Adrenal gland (tissue), 12 donors: ENCODE results near the gene EFNB1. TPM values are rescaled to one million over a fixed set of nuclear protein-coding genes. Genes with fewer than 3 reads are reported as not detected.

Experiments
- DNase-seq, 7 donors: peaks; one replicate each; pipeline ENCODE4 v3.0.0-alpha.2; 2019 to 2020
- H3K27ac ChIP-seq, 5 donors: fragments of 200-600 bp; sonication (generic) in 4 of 5; 1 replicate in 3 of 5; 2 replicates in 2 of 5; pipeline versions ENCODE4 v1.5.1 to v1.8.0; 2016 to 2020; ENCODE audit warnings: mild to moderate bottlenecking in 1 of 5
- H3K27me3 ChIP-seq: fragments of 200-600 bp; 2 replicates; pipeline ENCODE4 v1.8.0; 2021
- H3K36me3 ChIP-seq, 2 donors: fragments of 200-600 bp; replicated peaks in 1 of 2; 1 replicate in 1 of 2; 2 replicates in 1 of 2; pipeline versions ENCODE4 v1.5.1 to v1.8.0; 2018 to 2022
- H3K4me1 ChIP-seq, 2 donors: fragments of 200-600 bp; replicated peaks in 1 of 2; 1 replicate in 1 of 2; 2 replicates in 1 of 2; pipeline versions ENCODE4 v1.5.1 to v1.8.0; 2018 to 2021
- H3K4me3 ChIP-seq, 4 donors: fragments of 200-600 bp; sonication (generic) in 3 of 4; one replicate each; pipeline ENCODE4 v1.5.1; 2016 to 2018
- H3K9me3 ChIP-seq, 3 donors: fragments of 200-600 bp; sonication (generic) in 1 of 3; replicated peaks in 1 of 3; 1 replicate in 2 of 3; 2 replicates in 1 of 3; pipeline versions ENCODE4 v1.5.1 to v1.8.0; 2016 to 2021
- CTCF ChIP-seq, 6 experiments: fragments of 450-650 bp in 4 of 6; fragments of 200-600 bp in 2 of 6; sonication (generic) in 1 of 6; IDR thresholded peaks; 1 replicate in 5 of 6; 2 replicates in 1 of 6; pipeline versions ENCODE4 v1.5.1 to v1.8.0; 2016 to 2021; ENCODE audit warnings: antibody characterized with exemption in 6 of 6, mild to moderate bottlenecking in 2 of 6, moderate library complexity in 1 of 6
- POLR2A ChIP-seq, 2 donors: fragments of 450-650 bp; IDR thresholded peaks; one replicate each; pipeline ENCODE4 v1.6.1; 2017; ENCODE audit warnings: antibody characterized with exemption in 2 of 2, mild to moderate bottlenecking in 2 of 2, moderate library complexity in 1 of 2
- WGBS, 4 donors: extraction: QIAGEN DNeasy Blood & Tissue Kit in 2 of 4; methylation state at CpG; one replicate each; pipeline versions ENCODE4 v1.1.5 to v1.1.7; 2013 to 2017; 5-methylcytosine and 5-hydroxymethylcytosine counted together
- intact Hi-C, 2 donors: fragments of 100-400 bp; cut with DNase I; formaldehyde crosslinking; loops; one replicate each; pipeline versions ENCODE4 v1.14.1 to v1.15.0; 2022 to 2023
- polyA plus RNA-seq, 3 donors: library from polyadenylated mRNA; stranded (reverse); fragments of 200-250 nt in 2 of 3; fragments of 350-450 nt in 1 of 3; fragmentation: Illumina TruSeq in 1 of 3; extraction: RNeasy Lipid Tissue Mini Kit (QIAGEN cat#74804) in 1 of 3; gene quantifications; one replicate each; pipeline ENCODE4 v1.2.3, GENCODE V29; 2013 to 2014
- total RNA-seq, 9 donors: library from RNA; depleted of rRNA in 4 of 9; stranded (reverse); fragments of >200 nt in 4 of 9; fragments of 120-200 nt in 1 of 9; fragmentation: NEBNext Ultra II Directional in 1 of 9; extraction: Animal tissue kit (Norgen Biotek cat#: 25700) in 1 of 9; gene quantifications; one replicate each; pipeline versions ENCODE4 v1.1.0 to v1.2.4, GENCODE V29; 2013 to 2023
- donor health status: healthy with polysubstance abuse.
- donor health status: Bipolar disorder and iron deficiency.
- donor health status: DM: yes; HTN: yes; CAD: no.
- donor health status: DM: no; HTN: no; CAD: no.
- donor health status: DM: no; HTN: no; CAD: no.
- donor health status: DM: yes; HTN: yes; CAD: no.

Gene EFNB1
- total and polyA plus RNA-seq, 12 donors, result 14.0 to 66.5 (median 40.5) TPM

DNA sequence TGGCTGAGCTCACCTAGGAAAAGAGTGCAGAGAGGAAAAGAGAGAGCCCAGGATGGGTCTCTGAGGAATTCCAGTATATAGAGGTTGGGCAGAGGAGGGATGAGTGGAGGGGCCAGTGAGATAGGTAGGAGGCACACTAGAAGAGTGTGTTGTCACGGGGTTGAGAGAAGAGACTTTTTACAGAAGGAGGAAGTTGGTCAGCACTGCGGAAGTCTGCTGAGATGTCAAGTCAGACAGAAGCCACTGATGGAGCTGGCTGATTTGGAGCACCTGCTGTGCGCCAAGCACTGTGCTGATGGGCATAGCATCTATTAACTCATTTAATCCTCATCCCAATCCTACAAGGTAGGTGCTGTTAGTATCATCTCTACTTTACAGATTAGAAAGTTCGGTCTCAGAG is 60.4 kb downstream of the EFNB1 start:
- no peak overlapping the region for H3K4me3 ChIP-seq
- WGBS, 4 donors, result 74 to 85% (median 79%) methylated on average over 3 to 4 of the region's 4 CpGs
- TF ChIP-seq POLR2A (IDR thresholded peaks at IDR 0.05), result no peak
- no peak for TF ChIP-seq CTCF (IDR thresholded peaks at IDR 0.05)
- no peak overlapping the region for H3K27ac ChIP-seq
- intact Hi-C loops, result no loop called here
- peaks cover 35% of the 10 kb centered on the region for H3K27me3 ChIP-seq
- no peak for DNase-seq
- no peaks in the 10 kb centered on the region for H3K9me3 ChIP-seq
- H3K4me1 ChIP-seq, result no peaks in the 10 kb centered on the region
- H3K36me3 ChIP-seq, result no peaks in the 10 kb centered on the region

Other genes starting within 250 kb of the EFNB1 start
- gene STARD8, start 181.4 kb upstream of the EFNB1 start, total RNA-seq, result 10 to 100 TPM in 6 of 9 donors, 1 to 10 TPM in 3; 6.4 to 19.6 (median 10.7) TPM
- 1 to 10 TPM; 2.8 to 4.9 (median 3.6) TPM for gene STARD8, start 181.4 kb upstream of the EFNB1 start, polyA plus RNA-seq